Measurements from ENCODE around the gene ACP2. TPM values are rescaled to one million over a fixed set of nuclear protein-coding genes. Genes with fewer than 3 reads are reported as not detected.

Gene ACP2
- total and polyA plus RNA-seq, 9 of the 15 experiments (the other 6 are each of a cell fraction or from before 2014, with no cell fraction given) = 1.9 to 20.0 (median 11.6) TPM

GRCh38 chr11:47272706-47273105 lies 24.1 kb upstream of the ACP2 start (continued):
- TF ChIP-seq REST (IDR thresholded peaks at IDR 0.05; ENCODE audit: borderline replicate concordance) (peak; percentile 97), REST (CRISPR knock-in tag; IDR thresholded peaks at IDR 0.05; ENCODE audit: low read depth) (peak; percentile 87), CEBPG (CRISPR knock-in tag; IDR thresholded peaks at IDR 0.05) (no peak), CEBPG (tag; conservative IDR thresholded peaks at IDR 0.05 in 1 of 2, IDR thresholded peaks at IDR 0.05 in 1 of 2) (0 out of 4 replicates have a peak, but pooled peaks of 1 of the 2 experiments have one; percentile 11), DMBX1 (CRISPR knock-in tag; IDR thresholded peaks at IDR 0.05; ENCODE audit: borderline replicate concordance) (no peak), HSF4 (CRISPR knock-in tag; IDR thresholded peaks at IDR 0.05; ENCODE audit: borderline replicate concordance) (no peak), NBN (IDR thresholded peaks at IDR 0.05; ENCODE audit: low read depth) (no peak), SIN3A (IDR thresholded peaks at IDR 0.05; ENCODE audit: borderline replicate concordance in 2 of 2, control insufficient read depth in 1 of 2, low read depth in 2 of 2, low read length in 2 of 2) (0 out of 4 replicates have a peak, but pooled peaks of 1 of the 2 experiments have one; percentile 41), ZBTB2 (IDR thresholded peaks at IDR 0.05) (no peak), SRSF7 (optimal IDR thresholded peaks at IDR 0.05; ENCODE audit: low read depth, low read length) (no peak), NFE2 (IDR thresholded peaks at IDR 0.05; ENCODE audit: low read depth) (no peak)

Measured in K562 (cell line).